Measurements from ENCODE around the gene ITPKA.
A peak's percentile ranks its signal among the peaks of the same experiment; 100 is the strongest.

ITPKA gene

DNA sequence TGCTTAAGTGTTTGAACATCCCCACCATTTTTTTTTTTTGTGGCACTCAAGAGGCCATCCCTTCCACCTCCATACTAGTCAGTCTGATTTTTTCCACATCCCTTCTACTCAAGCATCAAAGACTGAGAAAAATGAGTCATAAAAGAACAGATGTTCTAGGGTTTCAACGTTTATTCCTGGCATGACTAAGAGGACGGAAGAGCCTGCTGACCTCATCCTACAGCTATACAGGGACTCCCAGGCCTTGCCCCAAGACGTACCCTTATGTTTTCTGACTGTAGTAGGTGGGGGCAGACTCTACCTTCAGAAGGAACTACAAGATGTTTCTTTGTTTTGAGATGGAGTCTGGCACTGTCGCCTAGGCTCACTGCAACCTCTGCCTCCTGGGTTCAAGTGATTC lies 3.3 kb upstream of the ITPKA start:
- DNase-seq (ENCODE audit: low spot score): no peak

DNA sequence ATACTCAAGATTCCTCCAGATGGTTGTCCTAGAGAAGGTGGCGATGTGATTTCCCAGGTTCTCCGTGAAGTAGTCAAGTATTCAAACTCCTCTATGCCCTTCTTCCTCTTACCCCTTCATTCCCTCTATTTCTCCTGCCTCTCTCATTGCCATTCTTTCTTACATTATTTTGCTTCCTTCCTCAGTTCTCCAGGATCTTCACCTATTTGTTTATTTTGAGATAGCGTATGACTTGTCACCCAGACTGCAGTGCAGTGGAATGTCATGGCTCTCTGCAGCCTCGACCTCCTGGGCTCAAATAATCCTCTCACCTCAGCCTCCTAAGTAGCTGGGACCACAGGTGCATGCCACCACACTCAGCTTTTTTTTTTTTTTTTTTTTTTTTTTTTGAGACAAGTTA lies 1.8 kb upstream of the ITPKA start:
- DNase-seq (ENCODE audit: low spot score): no peak

- DNase-seq (ENCODE audit: low spot score): no peak
These were observed 973 bp upstream of the ITPKA start for GRCh38 chr15:41492597-41493204.

DNA sequence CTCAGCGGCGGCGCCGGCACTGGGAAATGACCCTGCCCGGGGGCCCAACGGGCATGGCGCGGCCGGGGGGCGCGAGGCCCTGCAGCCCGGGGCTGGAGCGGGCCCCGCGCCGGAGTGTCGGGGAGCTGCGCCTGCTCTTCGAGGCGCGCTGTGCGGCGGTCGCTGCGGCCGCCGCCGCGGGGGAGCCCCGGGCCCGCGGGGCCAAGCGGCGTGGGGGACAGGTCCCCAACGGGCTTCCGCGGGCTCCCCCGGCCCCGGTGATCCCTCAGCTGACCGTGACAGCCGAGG lies 172 bp downstream of the ITPKA start:
- DNase-seq (ENCODE audit: low spot score): no peak

DNA sequence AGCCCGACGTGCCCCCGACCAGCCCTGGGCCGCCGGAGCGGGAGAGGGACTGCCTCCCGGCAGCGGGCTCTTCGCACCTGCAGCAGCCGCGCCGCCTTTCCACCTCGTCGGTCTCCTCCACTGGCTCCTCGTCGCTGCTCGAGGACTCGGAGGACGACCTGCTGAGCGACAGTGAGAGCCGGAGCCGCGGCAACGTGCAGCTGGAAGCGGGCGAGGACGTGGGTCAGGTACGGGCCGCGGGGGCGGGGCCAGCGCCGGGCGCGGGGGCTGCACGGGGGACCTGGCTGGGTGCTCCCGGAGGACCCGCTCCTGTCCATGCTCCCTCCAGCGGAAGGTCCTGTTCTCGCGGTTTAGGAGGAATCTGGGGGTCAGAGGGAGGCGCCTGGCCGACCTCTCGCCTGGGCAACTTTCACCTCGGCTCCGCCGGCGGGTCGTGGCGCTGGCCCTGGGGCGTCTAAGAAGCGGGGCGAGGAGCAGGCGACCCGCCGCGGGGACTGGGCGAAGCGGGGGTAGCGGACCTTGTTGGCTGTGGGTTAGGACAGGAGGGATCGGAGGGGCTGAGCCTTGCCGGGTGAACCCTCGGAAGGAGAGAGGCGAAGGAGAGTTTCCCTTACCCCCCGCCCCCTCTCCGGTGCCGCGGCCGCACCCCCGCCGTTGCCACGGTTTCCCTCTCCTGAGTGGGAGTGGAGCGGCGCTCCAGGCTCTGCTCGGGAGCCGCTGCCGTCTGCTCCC lies 682 bp downstream of the ITPKA start:
- no peak for DNase-seq (ENCODE audit: low spot score)

GRCh38 chr15:41494922-41495735 lies 1.5 kb downstream of the ITPKA start:
- DNase-seq (ENCODE audit: low spot score): no peak

- DNase-seq (ENCODE audit: low spot score): no peak
These were observed 2.3 kb downstream of the ITPKA start for GRCh38 chr15:41495736-41496599.

DNA sequence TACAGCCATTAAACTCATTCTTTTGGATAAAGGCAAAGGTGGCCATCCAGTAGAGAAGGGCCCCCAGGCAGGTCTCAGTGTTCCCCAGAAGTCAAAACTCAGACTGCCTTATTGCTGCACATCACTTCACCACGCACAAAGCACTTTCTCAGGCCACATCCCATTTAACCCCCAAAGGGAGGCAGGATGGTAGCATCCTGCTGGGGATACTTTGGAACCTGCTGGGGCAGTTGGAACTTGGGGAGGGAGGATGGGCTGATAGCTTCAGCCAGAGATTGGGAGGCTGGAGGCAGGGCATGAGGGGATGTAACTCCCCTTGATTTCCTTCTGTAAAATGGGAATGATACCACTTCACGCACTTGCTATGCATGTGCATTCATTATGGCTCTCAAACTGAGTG lies 5.0 kb downstream of the ITPKA start:
- DNase-seq (ENCODE audit: low spot score): no peak

DNA sequence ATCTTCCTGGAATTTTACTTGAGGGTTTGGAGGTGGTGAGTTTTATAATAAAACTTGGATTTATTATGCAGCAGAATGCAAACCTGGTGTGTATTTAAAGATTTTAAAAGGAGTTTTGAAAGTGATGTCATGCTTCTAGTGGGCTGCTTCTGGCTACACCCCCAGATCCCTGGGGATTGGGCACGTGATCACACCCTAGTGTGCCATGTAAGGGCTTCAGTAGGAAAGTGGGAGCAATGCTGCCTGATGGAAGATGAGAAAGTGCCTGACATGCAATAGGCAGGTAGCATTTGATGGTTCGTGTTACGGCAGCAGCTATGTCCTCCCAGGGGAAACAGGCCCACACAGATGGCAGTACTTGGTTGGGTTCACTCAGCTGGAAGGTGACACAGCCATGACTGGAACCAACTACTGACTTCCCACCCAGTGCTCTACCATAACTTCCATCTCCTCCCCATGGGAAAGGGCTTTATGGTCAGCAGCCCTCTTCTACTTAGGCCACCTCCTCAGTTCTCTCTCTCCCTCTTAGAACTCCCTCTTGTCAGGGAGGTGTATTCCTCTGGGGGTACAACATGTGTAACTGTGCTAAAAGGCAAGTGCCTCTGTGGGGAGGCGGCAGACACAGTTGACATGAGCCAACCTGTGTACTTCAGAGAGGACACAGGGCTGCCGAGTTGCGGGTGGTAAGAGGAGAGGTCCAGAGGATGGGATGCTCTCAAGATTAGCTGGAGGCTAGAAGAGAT lies 5.6 kb downstream of the ITPKA start:
- DNase-seq (ENCODE audit: low spot score): peak; percentile 56

DNA sequence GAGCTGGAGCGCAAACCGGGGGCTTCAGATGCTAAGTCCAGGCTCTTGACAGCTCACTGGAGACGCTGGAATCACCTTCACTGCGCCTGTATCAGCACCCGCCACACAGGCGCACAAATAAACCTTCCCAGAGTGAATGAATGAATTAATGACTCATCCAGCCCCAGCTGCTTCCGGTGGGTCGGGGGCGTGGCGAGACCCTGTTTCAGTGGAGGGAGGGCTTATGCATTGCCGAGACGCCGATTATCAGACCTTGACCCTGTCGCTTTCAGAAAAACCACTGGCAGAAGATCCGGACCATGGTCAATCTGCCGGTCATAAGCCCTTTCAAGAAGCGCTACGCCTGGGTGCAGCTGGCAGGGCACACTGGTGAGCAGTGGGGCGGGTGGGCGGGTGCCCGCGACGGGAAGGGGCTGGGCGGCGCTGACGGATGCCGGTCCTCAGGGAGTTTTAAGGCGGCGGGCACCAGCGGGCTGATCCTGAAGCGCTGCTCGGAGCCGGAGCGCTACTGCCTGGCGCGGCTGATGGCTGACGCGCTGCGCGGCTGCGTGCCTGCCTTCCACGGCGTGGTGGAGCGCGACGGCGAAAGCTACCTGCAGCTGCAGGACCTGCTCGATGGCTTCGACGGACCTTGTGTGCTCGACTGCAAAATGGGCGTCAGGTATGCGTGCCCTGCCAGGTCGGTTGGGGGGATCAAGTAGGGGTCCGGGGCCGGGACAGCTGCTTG lies 7.7 kb downstream of the ITPKA start:
- no peak for DNase-seq (ENCODE audit: low spot score)

DNA sequence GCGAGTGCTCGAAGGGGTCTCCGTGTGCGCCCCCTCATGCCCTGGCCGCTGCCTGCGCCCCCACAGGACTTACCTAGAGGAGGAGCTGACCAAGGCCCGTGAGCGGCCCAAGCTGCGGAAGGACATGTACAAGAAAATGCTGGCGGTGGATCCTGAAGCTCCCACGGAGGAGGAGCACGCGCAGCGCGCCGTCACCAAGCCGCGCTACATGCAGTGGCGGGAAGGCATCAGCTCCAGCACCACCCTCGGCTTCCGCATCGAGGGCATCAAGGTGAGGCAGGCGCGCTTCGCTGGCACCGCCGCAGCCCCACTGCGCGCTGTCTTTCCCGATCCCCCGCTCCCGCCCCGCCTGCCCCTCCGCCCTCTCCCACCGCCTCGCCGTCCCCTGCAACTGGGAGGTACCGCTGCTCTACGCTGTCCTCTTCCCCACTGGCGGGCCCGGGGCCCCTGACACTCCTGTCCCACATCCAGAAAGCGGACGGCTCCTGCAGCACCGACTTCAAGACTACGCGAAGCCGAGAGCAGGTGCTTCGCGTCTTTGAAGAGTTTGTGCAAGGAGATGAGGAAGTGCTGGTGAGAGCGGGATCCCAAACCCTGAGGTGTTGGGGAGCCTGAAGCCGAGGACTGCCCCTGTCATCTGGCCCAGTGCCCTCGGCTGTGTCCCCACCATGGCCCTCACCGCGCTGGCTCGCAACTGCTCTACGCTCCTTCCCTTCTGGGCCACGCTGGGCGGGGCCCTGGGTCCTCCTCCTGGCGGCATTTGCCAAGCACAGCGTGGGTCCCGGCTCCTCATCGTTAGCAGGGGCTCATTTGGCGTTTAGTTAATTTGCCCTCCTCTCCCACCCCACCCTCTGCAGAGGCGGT lies 8.5 kb downstream of the ITPKA start:
- no peak for DNase-seq (ENCODE audit: low spot score)

DNA sequence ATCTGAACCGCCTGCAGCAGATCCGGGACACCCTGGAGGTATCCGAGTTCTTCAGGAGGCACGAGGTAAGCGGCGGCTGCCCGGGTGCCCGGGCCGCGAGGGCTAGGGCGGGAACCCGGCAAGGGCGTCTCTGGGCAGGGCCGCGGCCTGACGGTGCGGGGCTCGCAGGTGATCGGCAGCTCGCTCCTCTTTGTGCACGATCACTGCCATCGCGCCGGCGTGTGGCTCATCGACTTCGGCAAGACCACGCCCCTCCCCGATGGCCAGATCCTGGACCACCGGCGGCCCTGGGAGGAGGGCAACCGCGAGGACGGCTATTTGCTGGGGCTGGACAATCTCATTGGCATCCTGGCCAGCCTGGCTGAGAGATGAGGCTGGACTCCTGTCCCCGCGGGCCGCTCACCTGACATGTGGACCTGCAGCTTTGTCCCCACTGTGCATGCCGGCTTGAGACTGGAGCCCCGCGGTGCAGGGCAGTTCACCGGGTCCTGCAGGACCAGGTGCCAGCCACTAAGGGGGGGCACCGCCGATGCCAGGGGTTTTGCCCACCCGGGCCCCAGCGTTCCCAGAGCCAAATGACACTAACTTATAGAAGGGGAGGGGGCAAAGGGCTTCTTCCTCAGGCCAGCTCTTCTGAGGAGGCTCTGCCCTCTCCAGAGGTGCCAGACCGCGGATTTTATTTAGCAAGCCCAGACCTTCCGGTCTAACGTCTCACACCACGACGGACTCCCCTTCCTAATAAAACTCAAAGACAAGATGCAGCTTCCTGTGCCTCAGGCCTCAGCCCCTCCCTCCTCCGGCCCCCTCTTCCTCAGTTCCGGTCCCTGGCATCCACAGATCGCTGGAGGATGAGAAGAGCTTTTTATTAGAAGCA lies 9.4 kb downstream of the ITPKA start:
- no peak for DNase-seq (ENCODE audit: low spot score)

DNA sequence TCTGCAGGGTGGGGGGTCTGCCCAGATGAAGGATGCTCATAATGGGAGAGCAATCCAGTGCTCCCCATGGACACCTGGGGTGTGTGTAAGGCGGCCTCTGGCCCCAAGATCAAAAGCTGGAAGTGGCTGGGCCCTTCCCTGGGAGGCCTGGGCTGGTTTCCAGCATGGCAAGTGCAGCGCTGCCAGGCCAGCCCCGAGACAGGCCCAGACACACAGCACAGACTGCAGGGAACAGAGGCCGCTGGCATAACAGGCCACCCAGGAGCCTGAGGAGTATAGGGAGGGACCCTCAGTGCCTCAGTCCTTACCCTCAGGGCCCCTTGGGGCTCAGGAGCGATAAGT lies 10.0 kb downstream of the ITPKA start:
- DNase-seq (ENCODE audit: low spot score): no peak

DNA sequence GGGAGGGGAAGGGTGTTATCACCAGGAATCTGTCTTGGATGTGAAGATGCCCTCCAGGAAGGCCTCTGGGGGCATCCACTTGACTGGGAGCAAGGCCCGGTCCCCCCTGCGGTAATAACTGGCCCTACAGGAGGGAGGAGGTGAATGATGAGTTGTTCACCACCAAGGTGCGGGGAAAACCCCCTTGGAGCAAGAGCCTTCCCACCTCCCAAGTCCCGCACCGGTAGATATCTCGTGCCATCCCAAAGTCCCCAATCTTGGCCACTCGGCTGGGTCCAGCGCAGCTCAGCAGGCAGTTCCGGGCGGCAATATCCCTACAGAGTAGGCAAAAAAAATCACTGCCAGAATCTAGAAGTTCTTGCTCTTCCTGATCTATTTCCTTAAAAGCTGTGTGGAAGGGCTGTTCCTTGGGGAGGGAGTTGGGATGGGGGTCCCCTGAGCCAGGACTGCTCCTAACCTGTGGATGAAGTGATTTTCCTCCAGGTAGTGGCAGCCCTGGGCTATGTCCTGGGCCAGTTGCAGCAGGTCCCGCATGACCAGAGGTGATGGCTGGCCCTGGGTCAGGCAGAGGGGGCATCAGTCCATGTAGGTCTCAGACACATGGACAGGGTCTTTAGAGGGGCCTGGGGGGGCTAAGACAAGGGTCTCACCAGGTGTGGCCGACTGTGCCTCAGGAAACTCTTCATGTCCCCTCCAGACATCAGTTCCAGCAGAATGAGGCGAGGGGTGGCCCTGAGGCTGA lies 11.2 kb downstream of the ITPKA start:
- DNase-seq (ENCODE audit: low spot score): no peak

DNA sequence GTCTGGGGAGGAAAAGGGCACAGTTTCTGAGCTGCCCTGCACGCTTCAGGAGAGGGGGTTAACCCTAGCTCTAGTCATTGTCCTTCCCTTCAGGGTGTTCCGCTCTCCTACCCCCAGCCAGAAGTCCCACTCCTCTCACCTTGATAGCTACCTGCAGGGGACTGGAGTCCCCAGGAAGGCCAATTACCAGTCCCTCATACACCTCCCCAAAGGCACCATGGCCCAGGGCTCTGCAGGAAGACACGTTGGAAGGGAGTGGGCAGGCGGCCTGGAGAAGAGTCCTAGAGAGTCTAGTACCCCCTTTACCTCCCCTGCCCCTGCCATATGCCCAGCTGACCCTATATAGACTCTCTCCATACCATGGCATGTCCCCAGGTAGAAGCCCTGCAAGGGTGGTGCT lies 12.1 kb downstream of the ITPKA start:
- no peak for DNase-seq (ENCODE audit: low spot score)

DNA sequence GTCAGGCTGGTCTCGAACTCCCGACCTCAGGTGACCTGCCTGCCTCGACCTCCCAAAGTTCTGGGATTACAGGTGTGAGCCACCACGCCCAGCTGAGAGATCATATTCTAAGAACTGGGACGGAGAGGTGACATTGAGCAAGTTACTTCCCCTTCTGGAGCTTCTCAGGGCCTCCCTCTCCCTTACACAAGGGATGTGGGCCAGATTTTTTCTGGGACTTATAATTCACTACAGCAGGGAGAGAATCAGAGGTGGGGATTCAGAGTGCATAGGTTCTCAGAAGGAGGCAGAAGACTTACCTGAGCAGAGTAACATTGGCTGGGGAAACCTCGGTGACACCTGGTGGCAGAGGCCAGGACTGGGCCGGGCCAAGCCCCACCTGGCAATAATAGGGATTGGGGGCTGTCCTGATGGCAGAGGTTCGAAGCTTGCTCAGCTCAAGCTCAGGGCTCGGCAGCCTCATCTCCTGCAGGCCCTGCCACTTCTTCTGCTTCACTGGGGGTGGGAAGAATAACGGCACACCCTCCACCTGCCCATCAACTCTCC lies 13.2 kb downstream of the ITPKA start:
- DNase-seq (ENCODE audit: low spot score): no peak

- DNase-seq (ENCODE audit: low spot score): no peak
These were observed 14.2 kb downstream of the ITPKA start for GRCh38 chr15:41507820-41508290.

- DNase-seq (ENCODE audit: low spot score): no peak
These were observed 17.1 kb downstream of the ITPKA start for GRCh38 chr15:41510728-41511127.
